GM12873 (cell line): ENCODE data around the gene C1orf105.

ENCODE experiments used
- TF ChIP-seq, protein P1 (sequence below): IDR thresholded peaks from 2 replicates; pipeline ENCODE4 v1.5.1; 2012; ENCODE audit warnings: low read depth, mild to moderate bottlenecking, moderate library complexity, low read length, control low read depth; ENCODE audit not compliant: insufficient read depth; ENCODE audit errors: missing control alignments

Gene C1orf105

DNA sequence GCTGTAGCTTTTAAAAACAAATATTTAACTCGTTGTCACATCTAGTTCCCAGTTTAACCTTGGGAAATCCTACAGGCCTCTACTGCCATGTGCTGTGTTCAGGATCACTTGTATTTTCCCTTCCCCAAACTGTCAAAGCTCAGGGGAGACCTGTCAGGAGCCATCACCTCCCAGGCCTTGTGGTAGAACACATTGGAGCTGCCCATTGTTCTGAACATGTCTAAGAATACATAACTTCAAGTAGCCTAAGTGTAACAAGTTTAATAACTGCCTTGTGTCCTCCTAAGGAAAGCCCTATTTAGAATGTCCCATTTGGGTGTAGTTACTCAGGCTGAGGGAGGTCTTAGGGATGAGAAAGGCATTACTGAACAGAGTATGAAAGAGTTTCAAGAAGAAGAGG lies 52.0 kb downstream of the C1orf105 start:
- TF ChIP-seq, protein P1, sequence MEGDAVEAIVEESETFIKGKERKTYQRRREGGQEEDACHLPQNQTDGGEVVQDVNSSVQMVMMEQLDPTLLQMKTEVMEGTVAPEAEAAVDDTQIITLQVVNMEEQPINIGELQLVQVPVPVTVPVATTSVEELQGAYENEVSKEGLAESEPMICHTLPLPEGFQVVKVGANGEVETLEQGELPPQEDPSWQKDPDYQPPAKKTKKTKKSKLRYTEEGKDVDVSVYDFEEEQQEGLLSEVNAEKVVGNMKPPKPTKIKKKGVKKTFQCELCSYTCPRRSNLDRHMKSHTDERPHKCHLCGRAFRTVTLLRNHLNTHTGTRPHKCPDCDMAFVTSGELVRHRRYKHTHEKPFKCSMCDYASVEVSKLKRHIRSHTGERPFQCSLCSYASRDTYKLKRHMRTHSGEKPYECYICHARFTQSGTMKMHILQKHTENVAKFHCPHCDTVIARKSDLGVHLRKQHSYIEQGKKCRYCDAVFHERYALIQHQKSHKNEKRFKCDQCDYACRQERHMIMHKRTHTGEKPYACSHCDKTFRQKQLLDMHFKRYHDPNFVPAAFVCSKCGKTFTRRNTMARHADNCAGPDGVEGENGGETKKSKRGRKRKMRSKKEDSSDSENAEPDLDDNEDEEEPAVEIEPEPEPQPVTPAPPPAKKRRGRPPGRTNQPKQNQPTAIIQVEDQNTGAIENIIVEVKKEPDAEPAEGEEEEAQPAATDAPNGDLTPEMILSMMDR, result no peak

DNA sequence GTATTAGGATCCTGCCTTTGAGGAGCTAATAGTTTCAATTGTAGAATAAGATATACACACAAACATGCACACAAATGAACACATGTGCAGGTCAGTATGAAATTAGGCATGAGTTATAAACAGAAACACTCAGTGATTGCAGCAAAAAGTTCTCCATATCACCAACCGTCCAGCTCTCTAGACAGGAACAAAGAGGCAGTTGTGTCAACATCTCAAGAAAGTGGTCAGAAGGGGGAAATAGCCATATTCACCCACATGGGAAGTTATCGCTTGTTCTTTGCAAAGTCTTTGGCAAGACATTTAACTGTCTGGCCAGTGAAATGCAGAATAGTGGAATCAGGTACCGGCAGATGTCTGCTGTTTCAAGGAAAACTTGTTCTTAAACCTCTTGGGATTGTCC lies 52.8 kb downstream of the C1orf105 start:
- TF ChIP-seq, protein P1, result no peak

DNA sequence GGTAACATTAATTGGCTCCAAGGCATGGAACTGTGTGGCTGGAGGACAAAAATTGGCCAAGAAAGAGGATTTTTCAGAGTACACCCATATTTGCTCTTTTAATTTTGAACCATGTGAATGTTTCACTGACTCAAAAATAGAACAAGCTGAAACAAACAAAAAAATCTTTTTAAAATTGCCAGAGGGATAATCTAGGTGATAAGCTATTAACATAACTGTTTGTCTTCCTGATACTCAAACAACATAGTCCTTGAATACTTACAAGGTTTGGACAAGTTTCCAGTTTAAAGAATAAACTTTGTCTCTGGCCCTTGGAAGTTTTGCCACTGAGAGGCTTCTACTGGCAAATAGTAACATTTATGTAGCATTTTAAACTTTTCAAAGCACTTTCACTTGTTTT lies 53.4 kb downstream of the C1orf105 start:
- TF ChIP-seq, protein P1, result no peak

DNA sequence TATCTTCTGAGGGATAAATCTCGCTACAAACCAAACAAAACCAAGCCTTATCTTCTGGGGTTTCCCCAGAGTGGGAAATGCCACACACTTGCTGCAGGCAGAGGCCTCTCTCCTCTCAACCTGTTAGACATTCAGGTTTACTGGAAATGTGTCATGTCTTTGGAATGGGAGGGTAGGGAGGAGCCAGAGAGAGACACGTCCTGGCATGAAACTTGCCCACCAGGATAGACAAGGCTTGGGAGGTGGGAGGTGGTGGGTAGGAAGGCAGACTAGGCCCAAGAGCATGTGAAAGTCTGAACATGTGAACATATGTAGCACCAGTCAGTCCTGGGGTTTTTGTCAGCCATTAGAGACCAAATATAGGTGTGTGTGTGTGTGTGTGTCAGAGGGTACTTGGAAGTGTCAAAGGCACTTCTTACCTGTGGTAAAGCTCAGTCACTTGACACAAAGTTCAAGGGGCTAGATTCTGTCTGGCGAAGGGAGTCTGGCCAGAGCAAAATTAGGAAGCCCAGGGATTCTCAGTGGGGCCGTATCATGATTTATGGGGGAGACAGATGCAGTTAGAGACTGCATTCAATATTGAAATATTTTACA lies 55.8 kb downstream of the C1orf105 start:
- TF ChIP-seq, protein P1, result no peak

DNA sequence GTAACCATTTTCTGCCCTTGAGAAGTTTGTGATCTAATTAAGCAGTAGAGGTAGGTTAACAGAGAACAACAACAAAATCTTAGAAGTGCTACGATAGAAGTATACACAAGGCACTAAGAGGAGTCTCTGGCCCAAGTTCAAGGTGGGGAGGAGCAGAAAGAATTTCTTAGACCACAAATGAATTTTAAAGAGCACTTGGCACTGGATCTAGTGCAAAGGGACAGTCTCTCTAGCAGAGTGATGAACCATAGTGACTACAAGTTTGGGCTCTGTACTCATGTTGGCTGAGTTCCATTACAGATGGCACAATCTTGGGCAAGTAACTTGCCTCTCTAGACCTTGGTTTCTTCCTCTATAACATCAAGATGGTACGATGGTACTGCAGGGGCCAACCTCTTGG lies 56.7 kb downstream of the C1orf105 start:
- TF ChIP-seq, protein P1, result no peak

DNA sequence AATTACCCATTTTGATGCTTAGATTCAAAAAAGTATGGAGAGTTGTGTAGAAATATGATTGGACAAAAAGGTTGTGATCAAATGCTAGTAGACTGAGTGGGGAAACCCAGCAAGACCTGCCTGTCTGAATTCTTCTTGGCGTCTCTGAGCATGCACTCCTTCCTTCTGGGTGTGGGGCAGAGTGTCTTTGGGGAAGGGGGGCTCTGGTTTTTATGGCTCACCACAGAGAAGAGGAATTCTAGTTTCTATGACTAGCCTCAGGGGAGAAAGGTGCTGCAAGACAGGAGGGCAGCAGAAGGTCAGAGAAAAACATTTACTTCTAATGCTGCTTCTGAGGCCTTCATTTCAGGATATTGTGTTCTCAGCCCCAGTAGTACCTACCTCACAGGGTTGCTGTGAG lies 57.3 kb downstream of the C1orf105 start:
- TF ChIP-seq, protein P1, result no peak

DNA sequence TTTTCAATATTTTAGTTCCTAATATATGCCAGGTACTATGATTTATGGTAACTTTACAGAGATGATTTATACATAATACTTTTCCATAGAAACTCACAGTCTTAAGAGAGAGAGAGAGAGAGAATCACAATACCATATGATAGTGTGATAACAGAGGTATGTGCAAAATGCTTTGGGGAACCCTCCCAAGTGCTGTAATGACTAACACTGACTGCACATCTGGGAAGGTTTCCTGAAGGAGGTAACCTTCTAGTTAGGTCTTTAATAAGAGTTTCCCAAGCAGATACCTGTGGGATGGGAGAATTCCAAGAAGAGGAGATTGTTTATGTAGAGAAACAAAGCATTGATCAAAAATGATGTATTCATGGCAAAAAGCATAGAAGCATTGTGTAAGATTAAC lies 58.0 kb downstream of the C1orf105 start:
- TF ChIP-seq, protein P1, result no peak

DNA sequence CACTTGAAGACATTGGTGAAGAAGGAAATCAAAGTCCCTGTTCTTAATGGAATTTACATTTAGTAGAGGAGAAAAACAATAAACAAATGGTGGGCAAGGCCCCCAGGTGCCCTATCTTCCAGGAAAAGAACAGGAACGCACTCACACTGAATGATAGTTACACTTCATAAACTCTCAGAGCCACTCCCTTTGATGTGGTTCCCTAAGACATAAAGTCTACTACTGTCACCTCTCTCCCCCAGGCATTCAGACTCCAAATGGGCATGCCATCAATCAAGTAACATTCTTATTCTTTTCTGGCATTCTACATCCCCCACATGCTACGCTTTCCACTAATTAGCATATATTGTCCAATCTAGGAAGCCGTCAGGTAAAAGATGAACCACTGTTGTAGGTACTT lies 59.9 kb downstream of the C1orf105 start:
- TF ChIP-seq, protein P1, result no peak
